AG09319 (cell line): ENCODE data around the gene TRPM8.

Source experiments
- DNase-seq: peaks from one replicate; pipeline ENCODE4 v3.0.0-alpha.2; 2010; ENCODE audit warnings: low read depth; ENCODE audit errors: extremely low read depth
- CTCF ChIP-seq: IDR thresholded peaks from 2 replicates; pipeline ENCODE4 v1.5.1; 2011; ENCODE audit warnings: low read depth, mild to moderate bottlenecking, inconsistent platforms, low read length, moderate library complexity

TRPM8 gene

GRCh38 chr2:234066587-234066986, 149.4 kb downstream of the TRPM8 start:
- TF ChIP-seq CTCF = no peak
- DNase-seq = no peak
